Gastrocnemius medialis (tissue), 4 donors: ENCODE results near the gene NIT1.

Source experiments
- POLR2A ChIP-seq, 2 donors: fragments of 450-650 bp; IDR thresholded peaks; one replicate each; pipeline ENCODE4 v1.6.1; 2017; ENCODE audit warnings: antibody characterized with exemption in 2 of 2, mild to moderate bottlenecking in 2 of 2, moderate library complexity in 2 of 2
- TF ChIP-seq, protein P1 (sequence below), 5 experiments: fragments of 450-650 bp in 3 of 5; fragments of 200-600 bp in 2 of 5; sonication (generic) in 2 of 5; IDR thresholded peaks in 4 of 5; conservative IDR thresholded peaks in 1 of 5; 1 replicate in 4 of 5; 2 replicates in 1 of 5; pipeline ENCODE4 v1.5.1; 2016 to 2019; ENCODE audit warnings: antibody characterized with exemption in 5 of 5, mild to moderate bottlenecking in 3 of 5, moderate library complexity in 3 of 5

DNA sequence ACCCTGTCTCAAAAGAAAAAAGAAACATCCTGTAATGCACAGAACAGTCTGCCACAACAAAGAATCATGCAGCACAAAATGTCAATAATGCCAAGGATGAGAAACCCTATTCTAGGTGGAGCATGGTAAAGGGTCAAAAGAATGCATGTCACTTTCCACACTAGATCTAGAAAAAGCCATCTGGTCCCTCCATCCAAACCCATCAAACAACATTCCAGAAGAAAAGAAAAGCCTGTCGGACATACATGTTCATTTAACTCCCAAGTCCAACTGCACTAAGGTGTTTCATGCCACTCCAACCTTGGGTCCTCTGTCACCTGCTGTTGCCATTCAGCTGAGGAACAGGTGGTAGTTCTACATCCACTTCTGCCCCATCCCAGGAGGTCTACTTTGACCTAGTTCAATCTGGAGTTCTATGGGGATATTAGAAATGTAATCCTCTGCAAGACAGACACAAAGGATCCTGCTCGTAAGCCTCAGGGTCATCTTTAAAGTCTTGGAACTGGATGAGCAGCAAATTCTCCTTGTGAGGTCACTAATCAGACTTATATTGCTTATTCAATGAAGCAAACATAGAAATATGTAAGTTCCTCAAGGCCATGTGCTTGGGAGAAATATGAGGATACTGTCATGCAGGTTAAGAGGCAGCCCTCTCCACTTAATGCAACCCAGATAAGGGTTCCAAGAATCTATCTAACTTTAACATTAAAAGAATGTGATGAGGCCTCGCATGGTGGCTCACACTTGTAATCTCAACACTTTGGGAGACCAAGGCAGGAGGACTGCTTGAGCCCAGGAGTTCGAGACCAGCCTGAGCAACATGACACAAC lies 10.9 kb downstream of the NIT1 start:
- TF ChIP-seq POLR2A (IDR thresholded peaks at IDR 0.05): no peak
- TF ChIP-seq, protein P1, sequence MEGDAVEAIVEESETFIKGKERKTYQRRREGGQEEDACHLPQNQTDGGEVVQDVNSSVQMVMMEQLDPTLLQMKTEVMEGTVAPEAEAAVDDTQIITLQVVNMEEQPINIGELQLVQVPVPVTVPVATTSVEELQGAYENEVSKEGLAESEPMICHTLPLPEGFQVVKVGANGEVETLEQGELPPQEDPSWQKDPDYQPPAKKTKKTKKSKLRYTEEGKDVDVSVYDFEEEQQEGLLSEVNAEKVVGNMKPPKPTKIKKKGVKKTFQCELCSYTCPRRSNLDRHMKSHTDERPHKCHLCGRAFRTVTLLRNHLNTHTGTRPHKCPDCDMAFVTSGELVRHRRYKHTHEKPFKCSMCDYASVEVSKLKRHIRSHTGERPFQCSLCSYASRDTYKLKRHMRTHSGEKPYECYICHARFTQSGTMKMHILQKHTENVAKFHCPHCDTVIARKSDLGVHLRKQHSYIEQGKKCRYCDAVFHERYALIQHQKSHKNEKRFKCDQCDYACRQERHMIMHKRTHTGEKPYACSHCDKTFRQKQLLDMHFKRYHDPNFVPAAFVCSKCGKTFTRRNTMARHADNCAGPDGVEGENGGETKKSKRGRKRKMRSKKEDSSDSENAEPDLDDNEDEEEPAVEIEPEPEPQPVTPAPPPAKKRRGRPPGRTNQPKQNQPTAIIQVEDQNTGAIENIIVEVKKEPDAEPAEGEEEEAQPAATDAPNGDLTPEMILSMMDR (IDR thresholded peaks at IDR 0.05 in 4 of 5, conservative IDR thresholded peaks at IDR 0.05 in 1 of 5): no peak
